Activated CD4-positive, alpha-beta T cell treated with anti-CD3 and anti-CD28 coated beads, Interleukin-2, amount 10 ng/mL, durations not matched to agents 7 days and 5 days (primary cell): ENCODE results near the gene PPP1R3F. TPM values are rescaled to one million over a fixed set of nuclear protein-coding genes. Genes with fewer than 3 reads are reported as not detected.
A peak's percentile ranks its signal among the peaks of the same experiment; 100 is the strongest.

Experiments
- CTCF ChIA-PET: fragments of 350-600 bp; sonication (Branson Sonifier 250); formaldehyde crosslinking; loops from one replicate; lab custom pipeline; 2021; ENCODE audit warnings: antibody characterized with exemption; lab: Charles Lee
- POLR2A ChIA-PET: fragments of 350-600 bp; sonication (Branson Sonifier 250); formaldehyde crosslinking; loops from one replicate; lab custom pipeline; 2021; ENCODE audit warnings: antibody characterized with exemption; lab: Charles Lee
- DNase-seq: peaks from one replicate; pipeline ENCODE4 v3.0.0-alpha.2; 2020
- H3K27ac Mint-ChIP-seq: one replicate; pipeline ENCODE4 v1.8.0; 2021; ENCODE audit warnings: mild to moderate bottlenecking, moderate library complexity, mixed read lengths
- H3K27me3 Mint-ChIP-seq: one replicate; pipeline ENCODE4 v1.8.0; 2021; ENCODE audit warnings: mixed read lengths
- H3K36me3 Mint-ChIP-seq: one replicate; pipeline ENCODE4 v1.8.0; 2021; ENCODE audit warnings: low read depth, mixed read lengths
- H3K4me1 Mint-ChIP-seq: one replicate; pipeline ENCODE4 v1.8.0; 2021; ENCODE audit warnings: mixed read lengths
- H3K4me3 Mint-ChIP-seq: one replicate; pipeline ENCODE4 v1.8.0; 2021; ENCODE audit warnings: mild to moderate bottlenecking, moderate library complexity, mixed read lengths
- H3K9me3 Mint-ChIP-seq: one replicate; pipeline ENCODE4 v1.8.0; 2021; ENCODE audit warnings: mixed read lengths
- total RNA-seq, 2 experiments: library from RNA; stranded (reverse); gene quantifications; one replicate each; pipeline ENCODE4 v1.2.3, GENCODE V29; 2021

The PPP1R3F gene
- total RNA-seq, 2 experiments from 2014 or later = 11.2 to 12.3 TPM

- POLR2A ChIA-PET = no interaction called here
- H3K9me3 Mint-ChIP-seq = no peaks in the 10 kb centered on the region
- peak overlapping the region; percentile 100 for H3K27ac Mint-ChIP-seq
- CTCF ChIA-PET = interaction anchor here (0.9 to 1.4 kb wide), 3 partner anchors 8 to 51 kb away, joined by 3 read pairs; no protein-coding TSS in a partner anchor
- peak; percentile 95 for DNase-seq
- H3K27me3 Mint-ChIP-seq = no peaks in the 10 kb centered on the region
- peaks cover 57% of the 10 kb centered on the region for H3K4me1 Mint-ChIP-seq
- H3K4me3 Mint-ChIP-seq = peak overlapping the region; percentile 93
- H3K36me3 Mint-ChIP-seq = peaks cover 18% of the 10 kb centered on the region
Measured at GRCh38 chrX:49269010-49269766, 405 bp upstream of the PPP1R3F start.

DNA sequence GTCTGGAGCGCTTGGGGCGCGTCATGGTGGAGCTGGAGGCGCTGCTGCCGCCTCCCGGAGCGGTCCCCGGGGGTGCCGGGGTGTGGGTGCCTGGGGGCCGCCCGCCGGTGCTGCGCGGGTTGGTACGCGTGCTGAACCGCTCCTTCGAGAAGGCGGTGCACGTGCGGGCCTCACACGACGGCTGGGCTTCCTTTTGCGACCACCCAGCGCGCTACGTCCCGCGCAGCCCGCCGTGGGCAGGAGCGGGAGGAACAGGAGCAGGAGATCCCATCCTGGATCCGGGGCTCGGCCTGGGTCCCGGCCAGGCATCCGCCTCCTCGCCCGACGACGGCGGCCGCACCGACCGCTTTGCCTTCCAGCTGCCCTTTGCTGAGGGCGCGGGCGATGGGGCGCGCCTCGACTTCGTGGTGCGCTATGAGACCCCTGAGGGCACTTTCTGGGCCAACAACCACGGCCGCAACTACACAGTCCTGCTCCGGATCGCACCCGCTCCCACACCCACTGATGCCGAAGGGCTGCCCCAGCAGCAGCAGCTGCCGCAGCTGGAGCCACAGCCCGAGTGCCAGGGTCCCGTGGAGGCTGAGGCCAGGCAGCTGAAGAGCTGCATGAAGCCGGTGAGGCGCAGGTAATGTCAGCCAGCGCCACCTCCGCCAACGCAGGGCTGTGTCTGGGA is 792 bp downstream of the PPP1R3F start:
- DNase-seq = no peak
- H3K27ac Mint-ChIP-seq = peak overlapping the region; percentile 94
- H3K4me1 Mint-ChIP-seq = peaks cover 60% of the 10 kb centered on the region
- H3K36me3 Mint-ChIP-seq = peaks cover 30% of the 10 kb centered on the region
- ChIA-PET CTCF (interaction anchor here (1.3 kb wide), 1 partner anchor 77 kb away, joined by 4 read pairs; no protein-coding TSS in a partner anchor), POLR2A (interaction anchor here (0.6 kb wide), 1 partner anchor 15 kb away, joined by 3 read pairs; no protein-coding TSS in a partner anchor)
- peak overlapping the region; percentile 72 for H3K4me3 Mint-ChIP-seq
- no peaks in the 10 kb centered on the region for H3K27me3 Mint-ChIP-seq
- H3K9me3 Mint-ChIP-seq = no peaks in the 10 kb centered on the region

- H3K9me3 Mint-ChIP-seq = no peaks in the 10 kb centered on the region
- no peak for DNase-seq
- no peaks in the 10 kb centered on the region for H3K27me3 Mint-ChIP-seq
- peak overlapping the region; percentile 94 for H3K27ac Mint-ChIP-seq
- peak overlapping the region; percentile 72 for H3K4me3 Mint-ChIP-seq
- peaks cover 35% of the 10 kb centered on the region for H3K36me3 Mint-ChIP-seq
- CTCF ChIA-PET = interaction anchor here (0.9 kb wide), 1 partner anchor 102 kb away, joined by 3 read pairs; no protein-coding TSS in a partner anchor
- POLR2A ChIA-PET = interaction anchor here (0.6 kb wide), 1 partner anchor 16 kb away, joined by 3 read pairs; no protein-coding TSS in a partner anchor
- H3K4me1 Mint-ChIP-seq = peaks cover 69% of the 10 kb centered on the region
Measured at GRCh38 chrX:49271341-49271740, 1.7 kb downstream of the PPP1R3F start.

- Mint-ChIP-seq H3K4me3 (peak overlapping the region; percentile 72), H3K27ac (peak overlapping the region; percentile 94), H3K9me3 (no peaks in the 10 kb centered on the region), H3K27me3 (no peaks in the 10 kb centered on the region), H3K4me1 (peaks cover 78% of the 10 kb centered on the region), H3K36me3 (peaks cover 45% of the 10 kb centered on the region)
- ChIA-PET CTCF (interaction anchor here (0.6 to 2.0 kb wide), 3 partner anchors 80 to 728 kb away, joined by 3 to 5 read pairs (median 4); no protein-coding TSS in a partner anchor), POLR2A (no interaction called here)
- peak; percentile 52 for DNase-seq
Measured at GRCh38 chrX:49272421-49272820, 2.8 kb downstream of the PPP1R3F start.

DNA sequence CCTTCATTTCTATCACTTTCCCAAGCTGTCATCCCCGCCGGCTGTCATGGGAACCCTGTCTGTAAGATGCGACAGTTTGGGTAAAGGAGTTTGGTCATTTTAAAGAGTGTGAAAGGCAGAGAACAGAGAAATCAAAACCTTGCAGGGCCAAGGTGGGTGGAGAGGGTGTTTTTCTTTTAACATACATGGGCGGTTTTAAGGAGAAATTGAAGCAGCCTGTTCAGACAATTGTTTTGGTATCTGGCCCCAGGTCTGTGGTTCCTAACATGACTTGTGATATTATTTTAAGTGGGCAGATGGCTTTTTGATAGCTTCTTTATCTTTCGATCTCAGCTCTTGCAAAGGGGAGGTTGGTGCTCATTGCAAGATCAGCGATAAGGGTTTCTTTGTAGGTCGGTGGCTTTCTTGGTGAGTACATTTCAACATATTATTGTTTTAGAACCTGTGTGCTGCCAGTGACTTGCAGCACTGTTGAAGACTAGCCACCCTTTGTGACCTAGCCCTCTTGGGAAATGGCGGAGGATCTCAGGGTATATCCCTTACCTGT is 3.7 kb downstream of the PPP1R3F start:
- H3K4me3 Mint-ChIP-seq = peak overlapping the region; percentile 72
- H3K9me3 Mint-ChIP-seq = no peaks in the 10 kb centered on the region
- peak; percentile 63 for DNase-seq
- H3K36me3 Mint-ChIP-seq = peaks cover 53% of the 10 kb centered on the region
- ChIA-PET POLR2A (no interaction called here), CTCF (interaction anchor here (0.9 to 2.0 kb wide), 4 partner anchors 15 to 81 kb away, joined by 3 to 5 read pairs (median 3); no protein-coding TSS in a partner anchor)
- H3K27me3 Mint-ChIP-seq = no peaks in the 10 kb centered on the region
- H3K4me1 Mint-ChIP-seq = peaks cover 78% of the 10 kb centered on the region
- peak overlapping the region; percentile 94 for H3K27ac Mint-ChIP-seq

GRCh38 chrX:49276207-49276606 is 6.6 kb downstream of the PPP1R3F start:
- no peak for DNase-seq
- Mint-ChIP-seq H3K9me3 (no peaks in the 10 kb centered on the region), H3K27ac (peak overlapping the region; percentile 95), H3K27me3 (no peaks in the 10 kb centered on the region), H3K4me1 (peaks cover 89% of the 10 kb centered on the region), H3K4me3 (no peak overlapping the region), H3K36me3 (peaks cover 61% of the 10 kb centered on the region)
- CTCF ChIA-PET = interaction anchor here (1.1 to 1.3 kb wide), 2 partner anchors 12 to 15 kb away, joined by 3 read pairs; no protein-coding TSS in a partner anchor
- POLR2A ChIA-PET = interaction anchor here (1.3 kb wide), 1 partner anchor 85 kb away, joined by 3 read pairs; no protein-coding TSS in a partner anchor

DNA sequence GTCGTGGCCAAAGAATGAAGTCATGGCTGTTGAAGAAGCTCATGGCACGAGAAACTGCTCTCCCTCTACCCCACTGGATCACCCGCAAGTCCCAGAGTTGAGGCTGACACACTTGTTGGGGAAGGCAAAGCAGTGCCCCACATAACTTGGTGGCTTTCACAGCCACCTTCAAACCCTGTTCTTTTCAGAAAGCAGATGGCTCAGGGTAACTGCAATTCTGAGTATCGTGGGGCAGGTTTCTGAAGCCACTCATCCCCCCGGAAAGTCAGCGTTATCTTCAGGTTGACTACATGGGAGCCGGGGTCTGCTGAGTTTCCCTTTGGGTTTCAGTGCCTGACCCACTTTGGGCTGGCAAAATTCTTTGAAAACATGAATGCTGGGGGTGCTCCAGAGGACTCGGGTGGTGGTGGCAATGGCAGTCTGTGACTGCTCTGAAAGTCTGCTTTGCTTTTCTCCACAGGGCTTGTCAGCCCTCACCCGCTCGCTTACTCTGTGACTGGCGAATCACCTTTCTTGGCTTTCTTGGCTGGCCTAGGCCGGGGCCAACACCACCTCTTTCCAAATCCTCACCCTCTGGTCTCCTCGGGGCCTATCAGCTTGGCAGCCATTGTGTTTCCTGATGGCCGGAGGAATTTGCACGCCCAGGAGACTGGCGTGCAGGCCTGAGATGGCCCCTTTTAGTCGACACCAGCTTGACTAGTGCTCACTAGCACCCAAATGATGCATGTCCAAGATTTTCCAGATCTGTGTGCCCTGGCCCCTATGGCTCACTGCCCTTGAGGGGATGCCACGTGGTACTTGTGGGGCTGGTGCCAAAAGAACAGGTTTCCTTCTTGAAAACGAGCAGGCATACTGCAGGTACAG is 7.3 kb downstream of the PPP1R3F start:
- Mint-ChIP-seq H3K36me3 (peaks cover 58% of the 10 kb centered on the region), H3K4me3 (peak overlapping the region; percentile 58), H3K27me3 (no peaks in the 10 kb centered on the region), H3K27ac (peak overlapping the region; percentile 95), H3K9me3 (no peaks in the 10 kb centered on the region), H3K4me1 (peaks cover 85% of the 10 kb centered on the region)
- ChIA-PET POLR2A (interaction anchor here (1.3 kb wide), 1 partner anchor 86 kb away, joined by 3 read pairs; no protein-coding TSS in a partner anchor), CTCF (interaction anchor here (1.3 kb wide), 1 partner anchor 11 kb away, joined by 3 read pairs; no protein-coding TSS in a partner anchor)
- no peak for DNase-seq

- Mint-ChIP-seq H3K27ac (peak overlapping the region; percentile 95), H3K36me3 (peaks cover 57% of the 10 kb centered on the region), H3K9me3 (no peaks in the 10 kb centered on the region), H3K27me3 (no peaks in the 10 kb centered on the region), H3K4me3 (peak overlapping the region; percentile 58), H3K4me1 (peaks cover 85% of the 10 kb centered on the region)
- DNase-seq = no peak
- POLR2A ChIA-PET = no interaction called here
- CTCF ChIA-PET = interaction anchor here (0.6 kb wide), 1 partner anchor 193 kb away, joined by 3 read pairs; no protein-coding TSS in a partner anchor
Measured at GRCh38 chrX:49277535-49277830, 7.9 kb downstream of the PPP1R3F start.

DNA sequence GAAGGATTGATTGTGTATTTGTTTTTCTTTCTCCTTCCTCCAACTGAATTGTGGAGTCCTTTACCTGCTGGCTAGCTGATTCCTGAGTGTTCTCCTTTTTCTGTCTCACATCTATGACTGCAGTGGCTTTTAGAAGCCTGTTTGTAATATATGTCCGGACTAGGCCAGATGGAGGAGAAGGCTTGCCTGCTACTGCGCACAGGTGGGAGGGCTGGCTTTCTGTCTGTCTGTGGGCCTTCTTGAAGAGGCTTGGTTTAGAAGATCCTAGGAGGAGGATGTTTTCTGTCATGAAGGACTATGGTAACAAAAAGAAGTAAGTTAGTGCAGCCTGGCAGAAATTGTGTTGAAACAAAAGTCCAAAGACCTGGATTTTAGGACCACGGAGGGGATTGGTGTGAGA is 8.5 kb downstream of the PPP1R3F start:
- DNase-seq = no peak
- Mint-ChIP-seq H3K4me1 (peaks cover 83% of the 10 kb centered on the region), H3K27ac (peak overlapping the region; percentile 95), H3K27me3 (no peaks in the 10 kb centered on the region), H3K36me3 (peaks cover 61% of the 10 kb centered on the region), H3K4me3 (peak overlapping the region; percentile 58), H3K9me3 (no peaks in the 10 kb centered on the region)
- ChIA-PET POLR2A (no interaction called here), CTCF (interaction anchor here (0.6 kb wide), 1 partner anchor 194 kb away, joined by 3 read pairs; no protein-coding TSS in a partner anchor)

DNA sequence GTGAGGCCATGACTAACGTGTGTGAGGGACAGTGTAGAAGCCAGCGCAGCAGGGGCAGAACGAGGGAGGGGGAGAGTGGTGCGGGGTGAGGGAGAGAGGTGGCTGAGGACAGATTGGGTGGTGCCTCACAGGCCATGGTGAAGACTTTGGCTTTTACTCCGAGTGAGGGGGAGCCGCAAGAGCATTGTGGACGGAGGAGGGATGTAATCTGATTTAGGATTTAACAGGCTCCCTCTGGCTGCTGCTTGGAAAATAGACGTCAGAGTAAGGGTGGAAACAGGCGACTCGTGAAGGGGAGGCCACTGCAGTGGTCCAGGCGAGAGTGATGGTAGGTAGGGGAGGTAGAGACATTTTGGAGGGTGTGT is 13.0 kb downstream of the PPP1R3F start:
- POLR2A ChIA-PET = no interaction called here
- H3K4me3 Mint-ChIP-seq = no peak overlapping the region

DNA sequence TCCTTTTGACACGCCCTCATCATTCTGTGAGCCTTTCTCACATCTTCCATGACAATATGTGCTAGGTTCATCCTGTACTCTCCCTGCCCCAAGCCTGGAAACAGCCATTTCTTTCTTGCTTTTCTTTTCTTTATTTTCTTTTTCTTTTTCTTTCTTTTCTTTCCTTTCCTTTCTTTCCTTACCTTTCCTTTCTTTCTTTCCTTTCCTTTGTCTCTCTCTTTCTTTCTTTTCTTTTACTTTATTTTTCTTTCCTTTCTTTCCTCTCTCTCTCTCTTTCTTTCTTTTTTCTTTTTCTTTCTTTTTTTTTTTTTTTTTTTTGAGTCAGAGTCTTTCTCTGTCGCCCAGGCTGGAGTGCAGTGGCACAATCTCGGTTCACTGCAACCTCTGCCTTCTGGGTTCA is 14.6 kb downstream of the PPP1R3F start:
- Mint-ChIP-seq H3K36me3 (peaks cover 30% of the 10 kb centered on the region), H3K4me1 (peaks cover 45% of the 10 kb centered on the region), H3K27me3 (no peaks in the 10 kb centered on the region), H3K4me3 (no peak overlapping the region), H3K9me3 (peaks cover 4% of the 10 kb centered on the region), H3K27ac (no peak overlapping the region)
- CTCF ChIA-PET = no interaction called here
- no peak for DNase-seq
- POLR2A ChIA-PET = no interaction called here

More for the DNA sequence above, 13.0 kb downstream of the PPP1R3F start:
- H3K4me1 Mint-ChIP-seq = peaks cover 47% of the 10 kb centered on the region
- H3K36me3 Mint-ChIP-seq = peaks cover 35% of the 10 kb centered on the region
- H3K27me3 Mint-ChIP-seq = no peaks in the 10 kb centered on the region
- H3K9me3 Mint-ChIP-seq = peaks cover 3% of the 10 kb centered on the region
- CTCF ChIA-PET = no interaction called here
- no peak for DNase-seq
- peak overlapping the region; percentile 41 for H3K27ac Mint-ChIP-seq

GRCh38 chrX:49286136-49286535 is 16.5 kb downstream of the PPP1R3F start:
- ChIA-PET CTCF (no interaction called here), POLR2A (no interaction called here)
- no peak overlapping the region for H3K4me3 Mint-ChIP-seq
- DNase-seq = no peak
- H3K27ac Mint-ChIP-seq = no peak overlapping the region
- H3K9me3 Mint-ChIP-seq = peaks cover 4% of the 10 kb centered on the region
- H3K36me3 Mint-ChIP-seq = peaks cover 23% of the 10 kb centered on the region
- H3K27me3 Mint-ChIP-seq = no peaks in the 10 kb centered on the region
- peaks cover 37% of the 10 kb centered on the region for H3K4me1 Mint-ChIP-seq
